Stomach smooth muscle (tissue), 2 donors: ENCODE measurements around the gene CDH1.

Experiments used
- H3K27ac ChIP-seq: one replicate; pipeline ENCODE4 v1.7.0; 2013; ENCODE audit warnings: mild to moderate bottlenecking, low read length, inconsistent platforms
- H3K27me3 ChIP-seq, 2 donors: one replicate each; pipeline ENCODE4 v1.7.0; 2013; ENCODE audit warnings: low read length in 2 of 2; ENCODE audit not compliant: insufficient read depth in 2 of 2, control insufficient read depth in 1 of 2
- H3K36me3 ChIP-seq, 2 donors: one replicate each; pipeline ENCODE4 v1.7.0; 2013; ENCODE audit warnings: low read length in 2 of 2; ENCODE audit not compliant: control insufficient read depth in 2 of 2, insufficient read depth in 2 of 2
- H3K4me1 ChIP-seq: one replicate; pipeline ENCODE4 v1.7.0; 2013; ENCODE audit warnings: low read length; ENCODE audit not compliant: control insufficient read depth, insufficient read depth
- H3K4me3 ChIP-seq, 2 donors: one replicate each; pipeline ENCODE4 v1.7.0; 2013; ENCODE audit warnings: low read length in 2 of 2
- H3K9ac ChIP-seq, 2 donors: one replicate each; pipeline ENCODE4 v1.7.0; 2013; ENCODE audit warnings: low read length in 2 of 2, mild to moderate bottlenecking in 1 of 2
- H3K9me3 ChIP-seq, 2 donors: one replicate each; pipeline ENCODE4 v1.7.0; 2013; ENCODE audit warnings: low read length in 2 of 2; ENCODE audit not compliant: control insufficient read depth in 2 of 2
- donor health status: healthy.
- donor health status: Pancreatic carcinoma.

Gene CDH1

GRCh38 chr16:68851601-68852000, 114.5 kb downstream of the CDH1 start:
- Histone ChIP-seq H3K27ac (no peak overlapping the region), H3K9ac (no peak overlapping the region), H3K36me3 (no peaks in the 10 kb centered on the region), H3K9me3 (no peaks in the 10 kb centered on the region), H3K4me3 (no peak overlapping the region), H3K27me3 (no peaks in the 10 kb centered on the region), H3K4me1 (no peaks in the 10 kb centered on the region)

GRCh38 chr16:68857479-68857878, 120.4 kb downstream of the CDH1 start:
- Histone ChIP-seq H3K27ac (no peak overlapping the region), H3K9ac (no peak overlapping the region), H3K27me3 (no peaks in the 10 kb centered on the region), H3K36me3 (peaks cover 16 to 19% of the 10 kb centered on the region in 2 donors), H3K9me3 (no peaks in the 10 kb centered on the region), H3K4me1 (no peaks in the 10 kb centered on the region), H3K4me3 (no peak overlapping the region)

- no peaks in the 10 kb centered on the region for H3K27me3 ChIP-seq
- no peak overlapping the region for H3K27ac ChIP-seq
- H3K4me3 ChIP-seq = no peak overlapping the region
- no peaks in the 10 kb centered on the region for H3K9me3 ChIP-seq
- H3K9ac ChIP-seq = no peak overlapping the region
- H3K36me3 ChIP-seq = peaks cover 21 to 29% of the 10 kb centered on the region in 2 donors
- no peaks in the 10 kb centered on the region for H3K4me1 ChIP-seq
Measured at GRCh38 chr16:68859828-68860227, 122.7 kb downstream of the CDH1 start.

- no peak overlapping the region for H3K9ac ChIP-seq
- no peaks in the 10 kb centered on the region for H3K4me1 ChIP-seq
- no peaks in the 10 kb centered on the region for H3K27me3 ChIP-seq
- no peak overlapping the region for H3K4me3 ChIP-seq
- no peaks in the 10 kb centered on the region for H3K9me3 ChIP-seq
- H3K36me3 ChIP-seq = peaks cover 21 to 29% of the 10 kb centered on the region in 2 donors
- no peak overlapping the region for H3K27ac ChIP-seq
Measured at GRCh38 chr16:68860978-68861892, 124.1 kb downstream of the CDH1 start.

GRCh38 chr16:68866933-68867332, 129.8 kb downstream of the CDH1 start:
- Histone ChIP-seq H3K9me3 (no peaks in the 10 kb centered on the region), H3K4me1 (no peaks in the 10 kb centered on the region), H3K36me3 (peaks cover 10 to 18% of the 10 kb centered on the region in 2 donors), H3K9ac (no peak overlapping the region), H3K27me3 (no peaks in the 10 kb centered on the region), H3K27ac (no peak overlapping the region), H3K4me3 (no peak overlapping the region)

- no peaks in the 10 kb centered on the region for H3K27me3 ChIP-seq
- no peak overlapping the region for H3K9ac ChIP-seq
- H3K36me3 ChIP-seq = peaks cover 7 to 9% of the 10 kb centered on the region in 2 donors
- H3K27ac ChIP-seq = no peak overlapping the region
- H3K4me1 ChIP-seq = no peaks in the 10 kb centered on the region
- H3K9me3 ChIP-seq = no peaks in the 10 kb centered on the region
- H3K4me3 ChIP-seq = no peak overlapping the region
Measured at GRCh38 chr16:68869492-68870088, 132.5 kb downstream of the CDH1 start.

- Histone ChIP-seq H3K27ac (no peak overlapping the region), H3K9ac (no peak overlapping the region), H3K4me1 (no peaks in the 10 kb centered on the region), H3K36me3 (peaks cover 13 to 16% of the 10 kb centered on the region in 2 donors), H3K4me3 (no peak overlapping the region), H3K27me3 (no peaks in the 10 kb centered on the region), H3K9me3 (no peaks in the 10 kb centered on the region)
Measured at GRCh38 chr16:68873635-68874471, 136.8 kb downstream of the CDH1 start.

GRCh38 chr16:68875871-68876270, 138.8 kb downstream of the CDH1 start:
- Histone ChIP-seq H3K36me3 (peaks cover 14 to 16% of the 10 kb centered on the region in 2 donors), H3K4me3 (no peak overlapping the region)

GRCh38 chr16:68883685-68884084, 146.6 kb downstream of the CDH1 start:
- peaks cover 3 to 6% of the 10 kb centered on the region in 2 donors for H3K36me3 ChIP-seq
- H3K27me3 ChIP-seq = no peaks in the 10 kb centered on the region
- H3K27ac ChIP-seq = no peak overlapping the region
- H3K9ac ChIP-seq = no peak overlapping the region
- no peak overlapping the region for H3K4me3 ChIP-seq
- H3K4me1 ChIP-seq = no peaks in the 10 kb centered on the region
- no peaks in the 10 kb centered on the region for H3K9me3 ChIP-seq

More at GRCh38 chr16:68875871-68876270, 138.8 kb downstream of the CDH1 start:
- H3K9ac ChIP-seq = no peak overlapping the region
- no peaks in the 10 kb centered on the region for H3K4me1 ChIP-seq
- H3K27me3 ChIP-seq = no peaks in the 10 kb centered on the region
- H3K27ac ChIP-seq = no peak overlapping the region
- no peaks in the 10 kb centered on the region for H3K9me3 ChIP-seq

- no peak overlapping the region for H3K9ac ChIP-seq
- peaks cover 3 to 6% of the 10 kb centered on the region in 2 donors for H3K36me3 ChIP-seq
- H3K27me3 ChIP-seq = no peaks in the 10 kb centered on the region
- no peak overlapping the region for H3K27ac ChIP-seq
- no peaks in the 10 kb centered on the region for H3K4me1 ChIP-seq
- H3K9me3 ChIP-seq = no peaks in the 10 kb centered on the region
- H3K4me3 ChIP-seq = no peak overlapping the region
Measured at GRCh38 chr16:68884401-68884800, 147.3 kb downstream of the CDH1 start.
